ENCODE results near the gene IQGAP2.

GRCh38 chr5:76479281-76479680 is 76.2 kb downstream of the IQGAP2 start:
- TF ChIP-seq EZH2phosphoT487 (conservative IDR thresholded peaks at IDR 0.05; ENCODE audit: low read length), result no peak
- TF ChIP-seq CTCF (IDR thresholded peaks at IDR 0.05; ENCODE audit: insufficient read depth, low read length, poor library complexity, severe bottlenecking), result no peak

Measured in SU-DHL-6 (cell line).